ENCODE results near the gene CYP1A2.
A peak's percentile ranks its signal among the peaks of the same experiment; 100 is the strongest.

The CYP1A2 gene

GRCh38 chr15:74748322-74748946 is at the start of gene CYP1A2:
TSS of gene CYP1A2 (plus strand) at chr15:74748845. CDS start at chr15:74749739, 894 bp downstream.
- H3K36me3 Mint-ChIP-seq, result peaks cover 2% of the 10 kb centered on the region
- no peaks in the 10 kb centered on the region for H3K9me3 Mint-ChIP-seq (ENCODE audit: low read depth)
- no peaks in the 10 kb centered on the region for H3K27me3 Mint-ChIP-seq
- no peak within 1 kb of the TSS for H3K4me3 Mint-ChIP-seq
- no peaks in the 10 kb centered on the region for H3K4me1 Mint-ChIP-seq (ENCODE audit: low read depth)
- H3K27ac Mint-ChIP-seq, result no peak within 1 kb of the TSS

- H3K27ac Mint-ChIP-seq, result no peak overlapping the region
- no peaks in the 10 kb centered on the region for H3K9me3 Mint-ChIP-seq (ENCODE audit: low read depth)
- no peak overlapping the region for H3K4me3 Mint-ChIP-seq
- no peaks in the 10 kb centered on the region for H3K36me3 Mint-ChIP-seq
- H3K4me1 Mint-ChIP-seq (ENCODE audit: low read depth), result peaks cover 2% of the 10 kb centered on the region
- peaks cover 4% of the 10 kb centered on the region for H3K27me3 Mint-ChIP-seq
Observed at GRCh38 chr15:74709011-74709410, 39.6 kb upstream of the CYP1A2 start.

- no peaks in the 10 kb centered on the region for H3K9me3 Mint-ChIP-seq (ENCODE audit: low read depth)
- H3K4me1 Mint-ChIP-seq (ENCODE audit: low read depth), result peaks cover 2% of the 10 kb centered on the region
- H3K36me3 Mint-ChIP-seq, result no peaks in the 10 kb centered on the region
- no peak overlapping the region for H3K4me3 Mint-ChIP-seq
- H3K27me3 Mint-ChIP-seq, result peaks cover 4% of the 10 kb centered on the region
- no peak overlapping the region for H3K27ac Mint-ChIP-seq
Observed at GRCh38 chr15:74709892-74710291, 38.8 kb upstream of the CYP1A2 start.

GRCh38 chr15:74710319-74711094 is 38.1 kb upstream of the CYP1A2 start:
- Mint-ChIP-seq H3K4me3 (no peak overlapping the region), H3K9me3 (ENCODE audit: low read depth) (no peaks in the 10 kb centered on the region), H3K4me1 (ENCODE audit: low read depth) (peaks cover 2% of the 10 kb centered on the region), H3K36me3 (no peaks in the 10 kb centered on the region), H3K27me3 (peaks cover 4% of the 10 kb centered on the region), H3K27ac (no peak overlapping the region)

GRCh38 chr15:74712311-74712710 is 36.3 kb upstream of the CYP1A2 start:
- no peak overlapping the region for H3K27ac Mint-ChIP-seq
- H3K9me3 Mint-ChIP-seq (ENCODE audit: low read depth), result no peaks in the 10 kb centered on the region
- H3K36me3 Mint-ChIP-seq, result no peaks in the 10 kb centered on the region
- no peak overlapping the region for H3K4me3 Mint-ChIP-seq
- H3K27me3 Mint-ChIP-seq, result peaks cover 2% of the 10 kb centered on the region
- H3K4me1 Mint-ChIP-seq (ENCODE audit: low read depth), result peaks cover 2% of the 10 kb centered on the region

GRCh38 chr15:74716651-74717050 is 32.0 kb upstream of the CYP1A2 start:
- Mint-ChIP-seq H3K27me3 (no peaks in the 10 kb centered on the region), H3K27ac (no peak overlapping the region), H3K36me3 (no peaks in the 10 kb centered on the region), H3K9me3 (ENCODE audit: low read depth) (no peaks in the 10 kb centered on the region), H3K4me1 (ENCODE audit: low read depth) (no peaks in the 10 kb centered on the region), H3K4me3 (no peak overlapping the region)

GRCh38 chr15:74722591-74722990 is 26.1 kb upstream of the CYP1A2 start:
- no peak overlapping the region for H3K27ac Mint-ChIP-seq
- H3K4me3 Mint-ChIP-seq, result no peak overlapping the region
- H3K27me3 Mint-ChIP-seq, result peaks cover 5% of the 10 kb centered on the region
- no peaks in the 10 kb centered on the region for H3K36me3 Mint-ChIP-seq
- H3K4me1 Mint-ChIP-seq (ENCODE audit: low read depth), result peaks cover 12% of the 10 kb centered on the region
- H3K9me3 Mint-ChIP-seq (ENCODE audit: low read depth), result no peaks in the 10 kb centered on the region

GRCh38 chr15:74723187-74723586 is 25.5 kb upstream of the CYP1A2 start:
- Mint-ChIP-seq H3K9me3 (ENCODE audit: low read depth) (no peaks in the 10 kb centered on the region), H3K27ac (no peak overlapping the region), H3K4me1 (ENCODE audit: low read depth) (peaks cover 12% of the 10 kb centered on the region), H3K4me3 (no peak overlapping the region), H3K36me3 (no peaks in the 10 kb centered on the region), H3K27me3 (peaks cover 5% of the 10 kb centered on the region)

- Mint-ChIP-seq H3K27me3 (peaks cover 5% of the 10 kb centered on the region), H3K36me3 (no peaks in the 10 kb centered on the region), H3K9me3 (ENCODE audit: low read depth) (no peaks in the 10 kb centered on the region), H3K27ac (peak overlapping the region; percentile 13), H3K4me1 (ENCODE audit: low read depth) (peaks cover 12% of the 10 kb centered on the region), H3K4me3 (peak overlapping the region; percentile 57)
Observed at GRCh38 chr15:74723754-74724334, 24.8 kb upstream of the CYP1A2 start.

GRCh38 chr15:74724570-74725224 is 23.9 kb upstream of the CYP1A2 start:
- no peak overlapping the region for H3K27ac Mint-ChIP-seq
- peaks cover 5% of the 10 kb centered on the region for H3K27me3 Mint-ChIP-seq
- peak overlapping the region; percentile 79 for H3K4me3 Mint-ChIP-seq
- no peaks in the 10 kb centered on the region for H3K9me3 Mint-ChIP-seq (ENCODE audit: low read depth)
- H3K4me1 Mint-ChIP-seq (ENCODE audit: low read depth), result peaks cover 12% of the 10 kb centered on the region
- H3K36me3 Mint-ChIP-seq, result no peaks in the 10 kb centered on the region

GRCh38 chr15:74725225-74725774 is 23.3 kb upstream of the CYP1A2 start, which contains the start of gene CYP1A1:
TSS of gene CYP1A1 (minus strand) at chr15:74725528. CDS start at chr15:74723097, 2,431 bp downstream.
- H3K27ac Mint-ChIP-seq, result no peak within 1 kb of the TSS
- no peaks in the 10 kb centered on the region for H3K36me3 Mint-ChIP-seq
- H3K4me3 Mint-ChIP-seq, result peak within 1 kb of the TSS; percentile 79
- H3K9me3 Mint-ChIP-seq (ENCODE audit: low read depth), result no peaks in the 10 kb centered on the region
- peaks cover 5% of the 10 kb centered on the region for H3K27me3 Mint-ChIP-seq
- H3K4me1 Mint-ChIP-seq (ENCODE audit: low read depth), result peaks cover 12% of the 10 kb centered on the region

GRCh38 chr15:74725845-74726773 is 22.5 kb upstream of the CYP1A2 start:
- peak overlapping the region; percentile 79 for H3K4me3 Mint-ChIP-seq
- peaks cover 12% of the 10 kb centered on the region for H3K4me1 Mint-ChIP-seq (ENCODE audit: low read depth)
- H3K27ac Mint-ChIP-seq, result no peak overlapping the region
- H3K27me3 Mint-ChIP-seq, result peaks cover 11% of the 10 kb centered on the region
- no peaks in the 10 kb centered on the region for H3K9me3 Mint-ChIP-seq (ENCODE audit: low read depth)
- no peaks in the 10 kb centered on the region for H3K36me3 Mint-ChIP-seq

GRCh38 chr15:74726774-74727164 is 21.9 kb upstream of the CYP1A2 start:
- peaks cover 13% of the 10 kb centered on the region for H3K27me3 Mint-ChIP-seq
- H3K4me1 Mint-ChIP-seq (ENCODE audit: low read depth), result peaks cover 12% of the 10 kb centered on the region

GRCh38 chr15:74727727-74728126 is 20.9 kb upstream of the CYP1A2 start:
- Mint-ChIP-seq H3K36me3 (no peaks in the 10 kb centered on the region), H3K4me1 (ENCODE audit: low read depth) (peaks cover 12% of the 10 kb centered on the region), H3K4me3 (peak overlapping the region; percentile 46), H3K9me3 (ENCODE audit: low read depth) (no peaks in the 10 kb centered on the region), H3K27me3 (peaks cover 13% of the 10 kb centered on the region), H3K27ac (no peak overlapping the region)

More at GRCh38 chr15:74726774-74727164, 21.9 kb upstream of the CYP1A2 start:
- H3K36me3 Mint-ChIP-seq, result no peaks in the 10 kb centered on the region
- H3K27ac Mint-ChIP-seq, result peak overlapping the region; percentile 47
- no peaks in the 10 kb centered on the region for H3K9me3 Mint-ChIP-seq (ENCODE audit: low read depth)
- peak overlapping the region; percentile 76 for H3K4me3 Mint-ChIP-seq

All from activated naive CD8-positive, alpha-beta T cell (primary cell).